GM18498 (cell line): ENCODE results near the gene TMEM95.
"Not testable (repeated sequence)": the region's sequence is repeated elsewhere in the genome, so short reads cannot be mapped to it uniquely, and the experiment has no call there.

Source experiments
- ATAC-seq: cut with Tn5 transposase; IDR thresholded peaks from one replicate; pipeline ENCODE4 v1.9.1; 2021; ENCODE audit warnings: mild to moderate bottlenecking, moderate library complexity; ENCODE audit not compliant: unreplicated experiment

TMEM95 gene

DNA sequence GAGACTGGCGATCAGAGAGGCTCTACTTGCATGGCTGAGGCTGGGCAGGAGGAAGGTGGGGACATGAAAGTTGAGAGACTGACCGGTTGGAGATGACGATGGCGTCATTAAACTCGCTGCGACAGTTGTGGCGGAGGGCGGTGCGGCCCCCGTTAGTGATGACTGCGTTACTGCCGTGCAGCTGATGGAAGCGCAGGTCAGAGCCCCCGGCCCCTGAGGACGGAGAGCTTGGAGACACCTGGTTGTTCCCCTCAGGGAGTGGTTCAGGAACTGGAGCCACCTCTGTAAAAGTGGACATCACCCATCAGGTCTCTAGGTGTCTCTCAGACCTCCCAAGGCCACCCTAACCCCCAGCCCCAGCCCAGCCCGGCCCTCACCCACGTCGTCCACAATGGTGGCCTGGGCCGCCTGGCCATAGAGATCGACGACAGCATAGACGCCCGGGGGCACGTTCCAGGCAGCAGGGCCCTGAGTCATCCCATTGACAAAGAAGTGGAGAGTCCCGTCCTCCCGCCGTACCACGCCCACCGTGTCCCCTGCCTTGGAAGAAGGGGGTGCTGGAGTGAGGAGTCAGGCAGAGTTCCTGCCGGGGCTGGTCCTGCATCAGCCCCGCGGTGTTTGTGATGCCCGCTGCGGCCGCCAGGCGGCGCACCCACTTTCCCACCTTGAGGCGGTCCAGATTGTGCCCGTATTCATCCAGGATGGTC lies 31.1 kb upstream of the TMEM95 start:
- ATAC-seq = no peak

DNA sequence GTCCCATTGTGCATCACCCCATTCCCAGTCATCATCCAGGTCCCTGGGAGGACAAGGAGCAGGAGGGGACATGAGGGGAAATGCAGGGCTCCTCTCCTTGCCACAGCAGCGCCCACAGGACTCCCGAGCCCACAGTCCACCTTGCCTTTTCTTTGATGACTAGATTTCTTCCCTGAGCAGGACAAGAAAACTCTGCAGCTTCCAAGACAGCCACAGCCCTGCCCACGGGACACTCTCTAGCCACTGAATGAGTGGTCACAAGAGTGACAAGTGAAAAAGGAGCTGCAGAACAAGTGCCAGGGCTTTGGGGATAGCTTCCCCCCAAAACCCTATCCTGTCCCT lies 30.5 kb upstream of the TMEM95 start:
- ATAC-seq = no peak

DNA sequence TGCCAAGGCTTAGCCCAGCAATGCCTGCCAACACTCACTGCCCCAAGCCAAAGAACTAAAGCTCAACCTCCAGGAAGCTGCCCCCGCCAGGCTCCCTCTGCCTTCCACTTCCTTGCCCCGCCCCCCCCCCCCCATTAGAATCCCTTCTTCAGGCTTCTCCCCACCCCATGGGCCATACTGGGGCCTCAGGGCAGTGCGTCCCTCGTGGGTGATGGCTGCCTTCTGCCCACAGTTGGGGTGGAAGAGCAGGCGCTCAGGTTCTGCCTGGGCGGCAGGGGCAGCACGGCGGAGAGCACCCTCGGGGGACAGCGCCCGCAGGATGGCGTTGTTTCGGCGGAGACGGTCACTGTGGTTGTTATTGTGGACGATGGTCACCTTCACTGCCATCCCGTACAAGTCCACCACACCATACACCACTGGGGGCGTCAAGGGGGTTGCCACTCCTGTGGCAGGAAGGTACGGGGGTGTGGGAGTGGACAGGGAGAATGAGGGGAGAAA lies 29.9 kb upstream of the TMEM95 start:
- ATAC-seq = no peak

DNA sequence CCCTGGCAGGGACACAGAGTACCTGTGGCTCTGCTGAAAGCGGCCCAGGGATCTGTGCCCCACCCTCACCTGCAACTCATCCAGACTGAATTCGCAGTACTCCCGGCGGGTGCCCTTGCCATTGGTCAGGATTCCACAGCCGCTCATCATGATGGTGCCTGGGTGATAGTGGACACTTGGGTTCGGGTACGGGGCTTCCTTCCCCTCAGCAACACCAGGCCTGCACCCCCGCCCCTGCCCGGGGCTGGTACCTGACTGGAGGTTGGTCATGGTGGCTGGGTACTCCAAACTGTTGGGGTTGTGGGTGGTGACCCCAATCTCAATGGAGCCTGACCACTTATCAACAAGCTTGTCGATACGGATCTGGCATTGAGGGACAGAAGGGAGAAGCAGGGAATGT lies 28.8 kb upstream of the TMEM95 start:
- ATAC-seq = no peak

DNA sequence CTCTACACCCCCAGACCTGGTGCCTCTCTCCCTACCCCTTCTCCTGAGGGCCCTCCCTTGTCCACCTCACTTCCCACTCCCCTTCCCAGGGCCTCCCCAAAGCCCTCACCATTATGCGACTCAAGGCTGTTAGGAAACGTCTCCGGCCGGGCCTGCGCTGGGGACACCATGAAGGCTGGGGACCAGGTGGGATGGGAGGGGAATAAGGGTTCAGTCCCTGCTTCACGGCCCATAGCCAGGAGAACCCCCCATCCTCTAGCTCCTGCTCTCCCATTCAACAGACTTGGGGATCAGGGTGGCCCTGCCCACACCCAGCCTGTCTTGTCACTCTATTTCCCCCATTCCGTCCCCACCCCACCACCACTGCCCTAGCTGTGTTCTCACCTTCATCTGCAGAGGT lies 27.9 kb upstream of the TMEM95 start:
- ATAC-seq = no peak

DNA sequence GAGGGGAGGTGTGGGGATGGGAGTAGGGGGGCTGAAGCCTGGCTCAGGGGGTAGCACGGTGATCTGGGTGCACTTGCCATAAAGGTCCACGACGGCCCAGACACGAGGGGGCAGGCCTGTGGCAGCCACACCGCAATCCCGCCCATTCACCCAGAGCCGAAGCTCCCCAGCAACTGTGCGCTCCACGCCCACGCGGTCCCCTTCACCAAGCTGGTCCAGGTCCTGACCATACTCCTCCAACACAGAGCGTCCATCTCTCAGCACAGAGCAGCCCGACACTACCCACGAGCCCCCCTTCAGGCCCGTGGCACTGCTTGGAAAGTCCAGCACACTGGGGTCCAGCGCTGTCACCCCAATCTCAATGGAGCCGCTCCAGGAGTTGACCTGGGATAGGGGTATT lies 27.5 kb upstream of the TMEM95 start:
- no peak for ATAC-seq

DNA sequence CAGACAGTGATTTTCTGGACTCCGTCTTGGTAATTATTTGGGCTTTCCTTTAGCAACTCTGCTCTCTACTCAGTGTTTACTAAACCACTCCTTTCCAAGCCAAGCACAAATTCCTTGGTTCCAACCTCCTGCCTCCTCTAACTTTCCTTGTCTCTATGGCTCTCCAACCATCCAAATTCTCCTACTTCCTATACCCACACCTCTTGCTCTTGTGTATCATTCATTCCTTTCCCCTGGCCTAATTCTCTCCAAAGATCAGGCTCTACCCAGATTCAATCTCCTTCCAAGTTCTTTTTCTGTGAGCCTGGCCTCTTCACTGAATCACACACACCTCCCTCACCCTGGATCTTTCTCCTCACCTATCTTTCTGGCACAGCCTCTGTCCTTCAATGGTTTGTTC lies 26.9 kb upstream of the TMEM95 start:
- no peak for ATAC-seq

DNA sequence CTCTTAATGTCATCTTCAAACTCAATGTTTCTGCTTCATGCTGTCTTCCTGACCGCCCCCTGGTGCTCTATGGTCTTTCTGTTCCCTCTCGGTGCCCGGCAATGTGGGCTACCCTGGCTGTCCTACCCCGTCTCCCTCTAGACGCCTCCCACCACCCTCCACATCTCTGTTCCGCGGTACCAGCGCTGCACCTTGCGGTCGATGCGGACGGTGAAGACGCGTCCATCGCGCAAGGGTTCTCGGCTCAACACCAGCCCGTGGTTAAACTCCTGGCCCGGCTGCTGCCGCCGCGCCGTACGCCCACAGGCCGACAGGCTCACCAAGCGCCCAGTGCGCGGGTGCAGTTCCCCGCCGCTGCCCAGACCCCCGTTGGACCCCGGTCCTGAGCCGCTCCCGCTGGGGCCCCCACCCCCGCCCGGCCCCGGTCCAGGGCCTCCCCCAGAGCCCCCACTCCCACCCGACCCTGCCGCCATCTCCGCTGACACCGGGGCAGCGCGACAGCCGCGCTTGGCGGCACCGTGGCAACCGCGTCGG lies 26.0 kb upstream of the TMEM95 start, which contains the start of gene NEURL4:
TSS of gene NEURL4 (minus strand) at position 496 of the 534 bp plus-strand sequence. CDS start at position 473, 23 bp downstream.
- ATAC-seq = peak; percentile 13

DNA sequence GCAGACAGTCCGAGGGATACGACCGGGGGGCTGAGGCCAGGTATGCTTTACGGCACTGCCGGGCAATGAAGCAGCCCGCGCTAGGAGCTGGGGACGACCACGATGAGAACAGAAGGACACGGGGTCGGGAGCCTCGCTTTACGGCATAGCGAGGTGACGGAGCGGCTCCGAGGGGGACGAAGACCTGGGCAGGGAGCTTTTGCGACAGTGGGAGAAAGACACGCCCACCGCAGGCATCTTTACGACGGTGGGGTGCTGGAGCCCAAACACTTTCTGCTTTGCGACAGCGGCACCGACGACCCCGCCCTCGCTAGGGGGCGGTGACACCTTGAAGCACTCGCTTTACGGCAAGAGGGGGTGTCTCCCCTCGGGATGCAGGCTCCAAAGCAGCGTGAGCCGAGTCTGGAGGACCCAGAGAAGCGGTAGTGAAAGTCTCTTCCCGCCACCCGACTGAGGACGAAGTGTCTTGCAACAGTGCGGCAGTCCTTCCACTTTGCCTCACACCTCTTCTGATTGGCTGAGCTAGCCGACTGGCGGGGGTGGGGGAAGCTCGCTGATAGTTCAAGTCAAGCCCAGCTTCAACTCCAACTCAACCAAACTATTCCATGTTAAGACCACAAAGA lies 25.5 kb upstream of the TMEM95 start:
- peak; percentile 62 for ATAC-seq

DNA sequence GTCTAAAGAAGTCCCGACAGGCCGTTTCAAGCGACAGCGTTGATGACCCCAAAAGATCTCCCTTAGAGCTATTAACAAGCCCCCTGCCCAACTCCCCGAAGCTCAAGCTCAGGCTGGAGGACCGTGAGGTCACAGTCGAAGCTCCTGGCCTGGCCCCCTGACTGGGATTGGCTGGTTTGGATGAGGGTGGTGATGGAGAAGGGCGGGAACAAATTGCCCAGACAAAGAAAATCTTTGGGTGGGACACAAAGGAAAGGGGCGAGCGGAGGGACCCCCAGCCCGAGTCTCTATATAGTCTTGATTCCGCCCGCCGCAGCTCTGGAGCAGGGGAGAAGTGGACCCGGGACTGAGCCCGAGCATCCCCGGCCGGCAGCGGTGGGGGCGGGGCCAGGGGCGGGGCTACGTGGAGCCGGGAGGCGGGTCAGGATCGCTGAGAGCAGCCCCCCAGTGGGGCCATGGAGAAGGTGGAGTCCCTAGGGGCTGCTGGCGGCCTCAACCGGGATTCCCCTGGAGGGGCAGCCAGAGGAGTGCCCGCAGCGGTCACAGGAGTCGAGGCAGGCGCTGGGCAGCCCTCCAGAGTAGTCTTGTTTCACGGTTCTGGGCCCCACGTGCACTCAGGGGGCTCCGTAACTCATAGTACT lies 24.8 kb upstream of the TMEM95 start:
- ATAC-seq = peak; percentile 36

DNA sequence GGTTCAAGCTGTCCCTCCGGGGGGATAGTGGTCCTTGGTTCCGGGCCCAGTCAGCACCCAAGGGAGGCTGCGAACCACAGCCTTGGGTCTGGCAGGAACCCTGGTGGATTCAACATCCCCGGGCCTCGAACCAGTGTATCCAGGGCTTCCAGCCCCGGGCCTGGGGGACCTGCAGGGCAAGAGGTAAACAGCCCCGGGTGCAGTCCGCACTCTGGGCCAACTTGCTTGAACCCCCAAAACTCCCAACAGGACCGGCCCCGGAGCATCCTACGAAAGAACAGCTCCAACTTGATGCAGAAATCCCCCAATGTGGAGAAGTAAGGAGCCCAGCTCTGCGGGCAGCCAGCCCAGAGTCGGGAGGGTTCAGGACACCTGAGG lies 24.3 kb upstream of the TMEM95 start:
- ATAC-seq = no peak

DNA sequence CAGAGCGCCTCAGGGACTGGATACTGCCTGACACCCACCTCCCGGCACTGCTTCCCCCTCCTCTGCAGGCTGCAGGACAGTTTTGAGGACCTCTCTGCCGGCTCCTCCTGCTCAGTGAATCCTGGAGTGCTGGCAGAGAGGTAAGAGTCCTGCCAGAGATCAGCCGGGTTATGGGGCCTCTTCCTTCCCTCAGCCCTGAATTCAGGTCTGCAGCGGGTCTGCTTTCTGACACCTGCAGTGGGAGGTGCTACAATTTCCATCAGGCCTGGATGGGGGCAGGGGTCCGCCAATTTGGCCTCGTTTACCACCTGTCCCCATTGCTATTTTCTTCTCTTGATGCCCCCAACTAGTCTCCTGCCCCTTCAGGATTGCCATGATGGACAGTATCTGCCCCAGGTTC lies 22.8 kb upstream of the TMEM95 start:
- ATAC-seq = no peak

DNA sequence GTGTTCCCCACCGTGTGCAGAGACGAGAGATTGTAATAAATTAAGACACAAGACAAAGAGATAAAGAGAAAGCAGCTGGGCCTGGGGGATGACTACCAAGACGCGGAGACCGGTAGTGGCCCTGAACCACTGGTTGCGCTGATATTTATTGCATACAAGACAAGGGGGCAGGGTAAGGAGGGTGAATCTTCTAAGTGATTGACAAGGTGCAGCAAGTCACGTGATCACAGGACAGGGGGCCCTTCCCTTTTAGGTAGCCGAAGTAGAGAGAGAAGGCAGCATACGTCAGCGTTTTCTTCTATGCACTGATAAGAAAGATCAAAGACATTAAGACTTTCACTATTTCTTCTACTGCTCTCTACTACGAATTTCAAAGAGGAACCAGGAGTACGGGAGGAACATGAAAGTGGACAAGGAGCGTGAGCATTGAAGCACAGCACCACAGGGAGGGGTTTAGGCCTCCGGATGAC lies 22.3 kb upstream of the TMEM95 start:
- not testable (repeated sequence) for ATAC-seq

DNA sequence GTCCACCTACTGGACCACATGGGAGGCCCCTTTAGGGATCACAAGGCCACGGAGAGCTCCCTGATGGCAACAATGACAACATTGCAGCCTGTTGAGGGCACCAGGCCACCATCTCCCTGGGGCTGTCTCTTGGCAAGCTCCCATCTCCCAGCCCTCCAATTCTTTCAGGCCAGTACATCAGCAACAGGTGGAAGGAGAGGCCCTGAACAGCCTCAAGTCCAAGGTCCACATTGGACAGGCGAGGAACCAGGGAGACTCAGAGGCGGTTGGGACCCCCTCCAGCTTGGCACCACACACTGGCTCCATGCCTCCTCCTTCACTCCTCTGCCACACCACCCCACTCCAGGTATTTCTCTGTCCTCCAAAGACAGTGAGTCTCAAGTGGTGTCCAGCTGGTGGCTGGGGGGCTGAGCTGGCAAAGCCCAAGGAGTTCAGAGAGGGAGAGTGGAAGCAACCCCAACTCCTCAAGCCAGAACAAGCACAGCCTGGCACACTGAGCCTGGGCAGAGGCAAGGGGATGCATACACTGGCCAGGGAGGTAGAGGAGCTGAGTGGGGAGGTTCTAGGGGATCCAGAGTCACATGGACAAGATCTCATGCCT lies 19.9 kb upstream of the TMEM95 start:
- ATAC-seq = no peak

DNA sequence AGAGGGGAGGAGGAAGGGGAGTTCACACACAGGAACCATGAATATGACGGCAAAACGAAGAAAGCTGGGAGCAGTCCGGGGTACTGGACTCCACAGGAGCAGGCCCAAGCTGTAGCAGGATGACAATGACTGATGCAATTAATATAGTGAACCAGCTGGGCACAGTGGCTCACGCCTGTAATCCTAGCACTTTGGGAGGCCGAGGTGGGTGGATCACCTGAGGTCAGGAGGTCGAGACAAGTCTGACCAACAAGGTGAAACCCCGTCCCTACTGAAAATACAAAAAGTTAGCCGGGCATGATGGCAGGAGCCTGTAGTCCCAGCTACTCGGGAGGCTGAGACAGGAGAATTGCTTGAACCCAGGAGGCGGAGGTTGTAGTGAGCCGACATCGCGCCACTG lies 19.2 kb upstream of the TMEM95 start:
- not testable (repeated sequence) for ATAC-seq

DNA sequence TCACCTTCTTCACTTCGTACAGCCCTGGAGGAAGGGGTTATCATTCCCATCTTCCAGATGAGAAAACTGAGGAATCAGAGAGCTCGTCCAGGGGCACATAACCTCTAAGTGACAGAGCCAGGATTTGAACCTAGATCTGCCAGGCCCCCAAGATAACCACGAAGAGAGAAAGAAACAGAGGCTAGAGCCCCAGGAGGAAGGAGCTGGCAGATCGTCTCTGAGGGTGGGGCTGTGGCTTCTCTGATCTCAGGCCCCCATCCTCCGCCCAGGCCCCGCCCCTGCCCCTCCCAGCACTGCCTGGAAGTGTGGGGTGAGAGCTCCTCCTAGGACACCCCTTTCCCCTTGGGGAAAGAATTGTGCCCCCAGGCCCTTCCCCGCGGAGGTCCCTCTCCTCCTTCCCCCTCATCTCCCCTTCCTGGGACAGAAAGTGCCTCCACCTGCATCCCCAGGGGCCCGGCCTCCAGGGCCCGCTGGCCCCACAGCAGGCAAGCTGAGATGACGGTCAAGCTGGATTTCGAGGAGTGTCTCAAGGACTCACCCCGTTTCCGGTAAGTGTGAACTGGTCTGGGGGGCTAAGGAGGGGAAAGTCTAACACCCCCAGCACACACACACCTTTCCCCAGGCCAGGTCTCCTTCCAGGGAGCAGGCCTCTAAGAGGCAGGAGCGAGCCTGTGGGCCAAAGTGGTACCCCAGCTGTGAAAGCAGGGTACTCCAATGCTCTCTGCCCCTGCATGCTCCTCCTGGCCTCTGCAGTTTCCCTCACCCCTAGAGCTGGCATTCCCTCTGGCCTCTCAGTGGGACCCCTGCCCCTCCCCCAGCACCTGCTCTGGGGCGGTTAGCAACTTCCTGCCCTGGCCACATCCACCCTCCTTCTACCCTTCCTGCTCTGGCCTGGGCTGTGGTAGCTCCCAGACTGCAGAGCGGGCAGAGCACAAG lies 18.4 kb upstream of the TMEM95 start, which contains the start of gene ACAP1:
TSS of gene ACAP1 (plus strand) at position 290 of the 936 bp plus-strand sequence. CDS start at position 496, 206 bp downstream.
- ATAC-seq = peak; percentile 75

DNA sequence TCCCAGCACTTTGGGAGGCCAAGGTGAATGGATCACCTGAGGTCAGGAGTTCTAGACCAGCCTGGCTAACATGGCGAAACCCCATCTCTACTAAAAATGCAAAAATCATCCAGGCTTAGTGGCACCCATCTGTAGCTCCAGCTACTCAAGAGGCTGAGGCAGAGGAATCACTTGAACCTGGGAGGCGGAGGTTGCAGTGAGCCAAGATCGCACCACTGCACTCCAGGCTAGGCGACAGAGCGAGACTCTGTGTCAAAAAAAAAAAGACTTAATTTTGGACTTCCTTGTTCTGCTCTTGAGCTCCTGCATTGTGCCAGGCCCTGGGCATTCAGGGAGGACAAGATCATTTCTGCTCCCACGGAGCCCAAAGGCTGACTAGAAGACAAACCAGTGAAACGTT lies 17.4 kb upstream of the TMEM95 start:
- ATAC-seq = not testable (repeated sequence)

DNA sequence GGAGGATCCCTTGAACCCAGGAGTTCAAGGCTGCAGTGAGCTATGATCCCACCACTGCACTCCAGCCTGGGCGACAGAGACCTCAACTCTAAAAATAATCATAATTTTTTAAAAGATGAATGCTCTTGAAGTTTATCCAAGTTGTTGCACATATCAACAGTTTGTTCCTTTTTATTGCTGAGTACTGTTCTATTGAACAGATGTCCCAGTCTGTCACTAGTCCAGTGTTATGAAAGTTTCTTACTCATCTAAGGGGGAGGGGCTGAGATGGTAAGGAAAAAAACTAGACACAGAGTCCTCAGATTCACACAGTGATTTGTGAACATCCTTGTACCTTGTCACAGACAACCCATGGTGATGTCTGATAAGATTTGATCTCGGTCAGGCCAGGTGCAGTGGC lies 14.8 kb upstream of the TMEM95 start:
- no peak for ATAC-seq

DNA sequence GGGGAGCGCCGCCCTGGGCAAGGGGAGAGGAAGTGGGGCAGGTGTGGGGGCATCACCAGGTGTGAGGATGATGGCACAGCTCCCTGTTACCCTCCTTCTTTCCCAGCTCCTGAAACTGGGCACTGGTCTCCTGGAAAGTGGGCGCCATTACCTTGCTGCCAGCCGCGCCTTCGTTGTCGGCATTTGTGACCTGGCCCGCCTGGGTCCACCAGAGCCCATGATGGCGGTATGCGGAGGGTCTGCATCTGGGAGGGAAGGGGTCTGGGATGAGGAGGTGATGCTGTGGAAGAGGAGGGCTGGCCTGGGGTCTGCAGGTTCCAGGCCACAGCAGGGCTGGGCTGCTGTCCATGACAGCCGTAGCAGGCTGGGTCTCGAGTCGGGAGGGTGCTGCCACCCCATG lies 13.1 kb upstream of the TMEM95 start:
- ATAC-seq = no peak

DNA sequence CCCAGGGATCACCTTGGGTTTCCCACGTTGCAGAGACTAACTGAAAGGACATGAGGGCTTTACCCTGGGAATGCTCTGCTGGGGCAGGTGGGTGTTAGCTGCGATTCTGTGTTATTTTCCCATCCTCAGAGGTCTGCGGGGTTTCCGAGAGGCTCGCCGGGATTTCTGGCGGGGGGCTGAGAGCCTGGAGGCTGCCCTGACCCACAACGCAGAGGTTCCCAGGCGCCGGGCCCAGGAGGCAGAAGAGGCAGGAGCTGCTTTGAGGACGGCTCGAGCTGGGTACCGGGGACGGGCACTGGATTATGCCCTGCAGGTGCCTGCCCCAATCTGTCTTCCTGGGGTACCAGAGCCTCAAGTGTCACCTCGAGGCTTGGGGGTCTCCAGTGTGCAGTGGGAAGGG lies 11.7 kb upstream of the TMEM95 start:
- no peak for ATAC-seq
